HG02678 (cell line): ENCODE data around the gene RRP1B.

ENCODE experiments used
- ATAC-seq: cut with Tn5 transposase; IDR thresholded peaks from one replicate; pipeline ENCODE4 v1.9.1; 2021; ENCODE audit warnings: mild to moderate bottlenecking, moderate library complexity; ENCODE audit not compliant: unreplicated experiment

RRP1B gene

GRCh38 chr21:43720539-43721166, 61.3 kb downstream of the RRP1B start:
- no peak for ATAC-seq

GRCh38 chr21:43721206-43721605, 61.8 kb downstream of the RRP1B start:
- ATAC-seq = no peak

DNA sequence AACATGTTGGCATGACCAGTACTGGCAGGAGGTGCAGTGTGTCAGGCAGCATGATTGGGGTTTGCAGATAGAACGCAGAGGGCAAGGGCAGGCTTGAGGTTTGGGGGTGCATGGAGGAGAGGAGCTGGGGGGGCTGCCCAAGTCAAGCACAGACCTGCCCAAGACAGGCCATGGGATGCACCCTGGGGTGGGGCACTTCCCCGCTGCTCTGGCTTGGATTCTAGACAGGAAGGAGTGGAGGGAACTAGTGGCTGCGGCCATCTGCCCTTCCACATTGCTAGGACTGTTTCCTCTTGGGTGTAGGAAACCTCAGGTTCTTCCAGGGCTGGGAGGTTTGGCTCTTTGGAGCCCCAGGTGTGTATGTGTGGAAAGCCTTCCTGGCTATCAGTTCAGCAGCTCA, 62.6 kb downstream of the RRP1B start:
- ATAC-seq = no peak

GRCh38 chr21:43723648-43724047, 64.3 kb downstream of the RRP1B start:
- no peak for ATAC-seq

GRCh38 chr21:43726686-43727518, 67.5 kb downstream of the RRP1B start:
- ATAC-seq = no peak

DNA sequence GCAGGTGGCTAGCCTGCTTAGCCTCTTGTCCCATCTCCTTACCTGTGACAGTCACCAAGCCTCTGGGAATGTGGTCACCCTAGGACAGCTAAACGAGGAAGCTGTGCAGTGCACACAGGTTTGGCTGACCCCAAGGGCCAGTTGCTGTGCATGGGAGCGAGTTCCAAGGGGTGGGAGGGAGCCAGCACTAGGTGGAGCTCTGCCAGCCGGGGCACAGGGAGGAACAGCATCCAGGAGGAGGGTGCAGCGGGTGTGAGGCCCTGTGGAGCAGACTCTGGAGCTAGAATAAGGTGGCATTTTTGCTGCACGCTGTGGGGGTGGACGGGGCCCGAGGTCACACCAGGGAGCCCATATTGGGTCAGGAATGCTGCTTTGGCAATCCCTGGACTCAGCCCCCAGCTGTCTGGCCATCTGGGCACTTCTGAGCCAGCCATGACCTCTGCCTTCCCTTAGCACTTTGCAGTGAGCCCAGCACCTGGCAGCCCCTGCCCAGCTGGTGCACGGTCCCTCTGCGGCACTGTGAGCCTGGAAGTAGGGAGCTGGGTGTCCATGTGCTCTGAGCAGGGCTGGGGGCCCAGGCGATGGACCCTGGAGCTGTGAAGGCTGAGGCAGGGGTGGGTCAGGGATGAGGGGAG, 68.3 kb downstream of the RRP1B start:
- ATAC-seq = no peak

- peak; percentile 9 for ATAC-seq
Measured at GRCh38 chr21:43728154-43728466, 68.8 kb downstream of the RRP1B start.

DNA sequence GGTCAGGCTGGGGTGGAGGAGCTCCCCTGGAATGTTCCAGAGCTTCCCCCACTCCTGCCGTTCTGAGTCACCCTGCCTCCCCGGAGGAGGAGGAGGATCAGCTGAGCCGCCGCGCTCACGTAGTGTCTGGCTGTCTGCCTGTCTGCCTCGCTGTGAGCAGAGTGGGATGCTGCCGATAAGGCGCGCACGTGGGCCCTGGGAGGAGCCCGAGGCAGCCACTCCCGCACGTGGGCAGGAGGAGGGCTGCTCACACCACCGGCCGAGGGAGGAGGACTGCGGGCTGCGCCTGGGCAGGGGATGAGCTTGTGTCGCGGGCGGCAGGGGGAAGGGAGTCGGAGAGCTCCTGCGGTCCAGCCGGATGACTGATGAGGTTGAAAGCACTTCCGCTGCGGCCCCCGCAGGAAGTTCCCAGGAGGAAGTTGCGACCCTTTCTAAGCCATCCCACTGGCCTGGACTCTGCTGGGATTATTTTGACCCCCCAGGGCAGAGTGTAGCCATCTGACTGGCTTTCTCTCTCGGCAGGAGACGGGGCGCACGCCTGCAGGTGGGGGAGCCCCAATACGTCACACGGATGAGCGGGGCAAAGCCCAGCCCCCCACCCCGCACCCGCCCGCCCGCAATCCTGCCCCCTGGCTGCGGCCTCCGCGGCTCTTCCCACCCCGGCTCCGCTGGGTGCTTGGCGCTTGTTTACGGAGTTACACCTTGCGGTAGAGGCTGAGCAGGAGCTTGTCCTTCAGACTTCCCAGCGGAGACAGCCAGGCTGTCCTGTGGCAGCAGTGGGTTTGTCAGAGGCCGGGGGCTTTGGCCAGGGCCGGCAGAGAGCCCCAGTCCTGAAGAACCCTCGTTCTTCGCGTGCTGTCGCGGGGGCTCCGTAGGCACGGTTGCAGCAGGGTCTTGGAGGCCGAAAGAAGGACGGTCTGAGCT, 69.4 kb downstream of the RRP1B start:
- ATAC-seq = peak; percentile 71

DNA sequence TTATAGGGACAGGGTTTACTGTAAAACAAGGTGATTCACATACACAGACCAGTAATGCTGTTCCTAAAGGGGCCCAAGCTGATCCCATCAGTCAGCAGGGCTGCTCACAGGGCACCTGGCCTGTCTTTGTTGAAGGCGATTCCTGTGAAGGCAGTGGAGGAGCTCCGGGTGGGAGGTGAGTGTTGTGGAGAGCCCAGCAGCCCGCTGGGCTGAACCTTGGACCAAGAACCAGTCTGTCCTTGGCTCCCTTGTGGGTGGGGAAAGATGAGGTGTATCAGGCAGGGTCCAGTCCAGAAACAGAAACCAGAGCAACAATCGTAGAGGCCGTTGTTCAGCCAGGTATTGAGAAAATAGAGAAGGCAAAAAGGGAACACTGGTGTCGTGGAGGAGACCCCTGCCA, 72.1 kb downstream of the RRP1B start:
- no peak for ATAC-seq

- ATAC-seq = no peak
Measured at GRCh38 chr21:43731891-43732711, 72.7 kb downstream of the RRP1B start.

GRCh38 chr21:43733060-43733459, 73.7 kb downstream of the RRP1B start:
- no peak for ATAC-seq

- no peak for ATAC-seq
Measured at GRCh38 chr21:43733529-43734071, 74.2 kb downstream of the RRP1B start.

DNA sequence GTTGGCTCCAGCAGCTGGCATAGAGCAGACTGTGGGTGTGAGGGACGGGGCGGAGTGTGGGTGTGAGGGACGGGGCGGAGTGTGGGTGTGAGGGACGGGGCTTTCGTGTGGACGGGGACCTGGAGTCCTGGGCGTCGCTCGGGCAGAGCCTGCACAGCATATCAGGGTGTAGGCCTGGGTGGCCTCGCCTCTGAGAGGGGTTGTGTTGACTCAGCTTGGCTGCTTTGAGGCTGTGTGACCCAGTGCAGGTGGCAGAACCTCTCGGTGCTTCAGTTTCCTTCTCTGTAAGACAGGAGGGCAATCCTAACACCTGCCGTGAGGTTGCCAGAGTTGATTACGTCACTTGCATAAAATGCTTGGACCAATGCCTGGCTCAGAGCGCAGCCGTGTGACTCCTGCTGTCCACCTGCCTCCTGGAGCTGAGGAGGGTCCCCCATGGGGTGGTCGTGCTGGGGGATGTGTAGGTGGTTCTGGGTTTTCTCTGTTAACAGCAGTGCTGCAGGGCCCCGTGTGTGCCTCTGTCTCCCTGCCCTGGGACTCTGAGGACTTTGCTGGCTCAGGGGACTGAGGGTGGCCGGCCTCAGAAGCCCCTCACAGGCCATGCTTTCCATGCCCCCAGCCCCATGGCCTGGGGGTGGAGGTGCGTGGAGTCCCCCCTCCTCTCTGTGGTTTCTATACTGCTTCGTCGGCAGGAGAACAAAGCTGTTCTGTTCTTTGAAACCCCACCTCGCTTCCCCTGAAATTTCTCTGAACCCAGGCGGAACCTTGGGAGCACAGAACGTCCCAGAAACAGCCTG, 75.0 kb downstream of the RRP1B start:
- ATAC-seq = no peak

- ATAC-seq = no peak
Measured at GRCh38 chr21:43734928-43735229, 75.5 kb downstream of the RRP1B start.

DNA sequence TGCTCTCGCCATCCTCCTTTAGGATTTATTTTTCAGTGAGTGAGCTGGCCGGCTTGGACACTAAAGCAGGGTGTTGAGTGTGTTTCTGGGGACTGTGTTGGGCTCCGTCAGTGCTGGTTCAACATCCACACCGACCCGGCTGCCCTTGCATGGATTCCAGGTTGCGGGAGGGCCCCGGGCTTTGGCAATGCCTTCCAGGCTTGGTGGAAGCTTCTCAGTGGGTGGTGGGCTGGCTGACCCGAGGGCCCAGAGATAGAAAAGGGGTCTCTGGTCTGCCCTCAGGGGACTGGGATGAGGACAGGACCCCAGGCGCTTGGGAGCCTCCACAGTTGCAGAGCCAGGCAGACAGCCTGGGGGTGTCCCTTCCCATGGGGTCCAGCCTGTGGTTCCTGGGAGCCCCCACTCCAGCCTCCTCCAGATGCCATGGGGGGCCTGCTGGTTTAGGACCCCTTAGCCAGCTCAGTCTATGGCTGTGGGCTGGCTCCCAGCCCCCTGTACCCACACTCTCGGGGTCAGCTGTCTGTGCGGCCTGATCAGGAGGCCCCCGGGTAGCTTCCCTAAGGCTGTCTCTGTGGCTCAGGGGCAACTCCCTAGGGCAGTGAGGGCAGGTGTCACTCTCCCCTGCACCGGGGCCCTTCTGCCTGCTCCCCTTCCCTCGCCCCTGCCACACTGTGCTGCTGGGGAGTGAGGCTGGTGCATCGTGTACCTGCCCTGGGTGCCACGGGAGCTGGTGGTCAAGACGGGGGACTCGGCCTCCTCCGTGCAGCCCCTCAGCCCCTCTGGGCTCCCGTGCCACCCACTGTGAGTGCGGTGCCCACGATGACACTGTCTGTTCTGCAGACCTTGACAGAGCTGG, 76.1 kb downstream of the RRP1B start:
- ATAC-seq = no peak

DNA sequence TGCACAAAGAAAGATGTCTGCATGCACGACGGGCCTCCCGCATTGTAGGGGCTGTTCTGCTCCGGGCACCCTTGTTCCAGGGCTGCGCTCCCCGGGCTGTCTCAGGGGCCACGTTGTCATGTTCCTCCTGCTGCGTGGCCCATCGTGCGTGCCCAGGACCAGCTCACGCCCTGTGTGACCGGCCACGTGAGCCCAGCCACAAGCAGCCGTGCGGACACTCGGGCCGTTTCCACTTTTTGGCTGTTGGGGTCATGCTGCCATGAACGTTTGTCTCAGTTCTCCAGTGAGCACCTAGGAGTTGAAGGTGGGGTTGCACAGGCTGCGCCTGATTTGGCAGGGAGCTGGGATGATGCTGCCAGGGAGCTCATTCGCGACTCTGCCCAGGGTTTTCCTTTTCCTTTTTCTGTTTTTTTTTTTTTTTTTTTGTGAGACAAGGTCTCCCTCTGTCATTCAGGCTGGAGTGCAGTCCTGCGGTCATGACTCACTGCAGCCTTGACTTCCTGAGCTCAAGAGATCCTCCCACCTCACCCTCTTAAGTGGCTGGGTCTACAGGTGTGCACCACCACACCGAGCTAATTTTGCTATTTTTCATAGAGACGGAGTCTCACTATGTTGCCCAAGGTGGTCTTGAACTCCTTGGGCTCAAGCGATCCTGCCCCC, 77.0 kb downstream of the RRP1B start:
- ATAC-seq = no peak

DNA sequence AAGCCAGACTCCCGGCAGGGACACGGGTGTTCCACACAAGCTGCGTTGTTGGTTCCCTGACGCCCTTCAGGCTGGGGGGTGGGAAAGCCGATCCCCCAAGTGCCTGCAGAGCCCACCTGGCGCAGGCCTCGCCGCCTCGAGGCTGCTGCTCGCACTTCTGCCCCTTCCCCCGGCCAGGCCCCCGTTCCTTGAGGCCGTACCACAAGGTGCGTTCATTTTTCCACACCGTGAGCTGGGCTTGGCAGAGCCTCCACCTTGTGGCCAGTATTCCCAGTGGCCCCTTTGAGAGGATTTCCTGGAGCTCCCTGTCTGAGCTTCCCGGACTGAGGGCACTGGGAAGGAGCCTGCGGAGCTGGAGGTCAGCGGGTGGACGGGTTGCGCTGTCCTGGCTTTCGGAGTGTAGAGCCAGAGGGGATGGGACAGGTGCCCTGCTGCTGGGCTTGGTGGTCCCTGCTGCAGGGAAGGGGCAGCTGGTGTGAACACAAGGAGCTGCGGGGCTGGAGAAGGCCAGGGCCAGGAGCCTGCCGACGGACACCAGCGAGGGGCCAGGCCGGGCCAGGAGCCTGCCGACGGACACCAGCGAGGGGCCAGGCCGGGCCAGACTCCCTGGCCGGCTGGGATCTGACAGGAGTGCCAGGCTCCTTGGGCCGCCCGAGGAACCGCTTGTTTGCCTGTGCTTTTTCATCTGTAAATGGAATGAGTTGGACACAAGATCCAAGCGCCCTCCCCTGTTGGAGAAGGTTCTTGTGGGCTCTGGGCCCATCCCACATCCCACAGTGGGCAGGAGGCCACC, 78.0 kb downstream of the RRP1B start:
- no peak for ATAC-seq
